Measurements from ENCODE around the gene ARHGAP28.
"Not testable (repeated sequence)": the region's sequence is repeated elsewhere in the genome, so short reads cannot be mapped to it uniquely, and the experiment has no call there.

Gene ARHGAP28

GRCh38 chr18:6820314-6820713 lies 90.8 kb downstream of the ARHGAP28 start:
- DNase-seq (ENCODE audit: low read depth): no peak

GRCh38 chr18:6821356-6821755 lies 91.8 kb downstream of the ARHGAP28 start:
- DNase-seq (ENCODE audit: low read depth): no peak

DNA sequence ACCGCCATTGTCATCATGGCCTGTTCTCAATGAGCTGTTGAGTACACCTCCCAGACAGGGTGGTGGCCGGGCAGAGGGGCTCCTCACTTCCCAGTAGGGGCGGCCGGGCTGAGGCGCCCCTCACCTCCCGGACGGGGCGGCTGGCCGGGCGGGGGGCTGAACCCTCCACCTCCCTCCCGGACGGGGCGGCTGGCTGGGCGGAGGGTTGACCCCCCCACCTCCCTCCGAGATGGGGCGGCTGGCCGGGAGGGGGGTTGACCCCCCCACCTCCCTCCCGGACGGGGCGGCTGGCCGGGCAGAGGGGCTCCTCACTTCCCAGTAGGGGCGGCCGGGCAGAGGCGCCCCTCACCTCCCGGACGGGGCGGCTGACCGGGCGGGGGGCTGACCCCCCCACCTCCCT lies 97.6 kb downstream of the ARHGAP28 start:
- DNase-seq (ENCODE audit: low read depth): not testable (repeated sequence)

DNA sequence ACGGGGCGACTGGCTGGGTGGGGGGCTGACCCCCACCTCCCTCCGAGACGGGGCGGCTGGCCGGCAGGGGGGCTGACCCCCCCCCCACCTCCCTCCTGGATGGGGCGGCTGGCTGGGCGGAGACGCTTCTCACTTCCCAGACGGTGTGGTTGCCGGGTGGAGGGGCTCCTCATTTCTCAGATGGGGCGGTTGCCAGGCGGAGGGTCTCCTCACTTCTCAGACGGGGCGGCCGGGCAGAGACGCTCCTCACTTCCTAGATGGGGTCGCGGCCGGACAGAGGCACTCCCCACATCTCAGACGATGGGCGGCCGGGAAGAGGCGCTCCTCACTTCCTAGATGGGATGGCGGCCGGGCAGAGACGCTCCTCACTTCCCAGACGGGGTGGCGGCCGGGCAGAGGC lies 98.0 kb downstream of the ARHGAP28 start:
- DNase-seq (ENCODE audit: low read depth): not testable (repeated sequence)

DNA sequence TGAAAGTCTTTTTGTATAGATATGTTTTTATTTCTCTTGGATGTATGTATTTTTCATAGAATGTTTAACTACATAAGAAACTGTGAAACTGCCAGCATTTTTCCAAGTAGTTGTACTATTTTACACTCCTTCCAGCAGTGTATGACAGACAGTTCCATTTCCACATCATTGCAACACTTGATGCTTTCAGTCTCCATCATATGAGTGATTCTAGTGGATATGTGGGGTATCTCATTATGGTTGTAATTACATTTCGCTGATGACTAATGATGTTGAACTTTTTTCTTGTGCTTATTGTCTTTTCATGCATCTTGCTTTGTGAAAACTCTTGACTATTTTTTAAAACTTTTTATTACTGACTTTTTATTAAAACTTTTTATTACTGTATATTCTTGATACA lies 101.4 kb downstream of the ARHGAP28 start:
- DNase-seq (ENCODE audit: low read depth): no peak

GRCh38 chr18:6835345-6835744 lies 105.8 kb downstream of the ARHGAP28 start:
- no peak for DNase-seq (ENCODE audit: low read depth)

GRCh38 chr18:6836331-6836730 lies 106.8 kb downstream of the ARHGAP28 start:
- DNase-seq (ENCODE audit: low read depth): no peak

GRCh38 chr18:6837904-6838303 lies 108.4 kb downstream of the ARHGAP28 start:
- no peak for DNase-seq (ENCODE audit: low read depth)

DNA sequence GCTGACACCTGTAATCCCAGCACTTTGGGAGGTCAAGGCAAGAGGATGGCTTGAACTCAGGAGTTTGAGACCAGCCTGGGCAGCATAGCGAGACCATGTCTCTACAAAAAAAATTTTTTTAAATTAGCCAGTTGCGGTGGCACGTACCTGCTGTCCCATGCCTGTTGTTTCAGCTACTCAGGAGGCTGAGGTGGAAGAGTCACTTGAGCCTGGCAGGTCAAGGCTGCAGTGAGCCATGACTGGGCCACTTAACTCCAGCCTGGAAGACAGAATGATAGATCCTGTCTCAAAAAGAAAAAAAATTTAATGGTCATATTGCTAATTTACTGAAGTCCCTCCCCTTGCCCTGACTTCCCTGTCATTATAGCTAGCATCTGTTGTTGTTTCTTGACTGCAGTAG lies 112.6 kb downstream of the ARHGAP28 start:
- DNase-seq (ENCODE audit: low read depth): no peak

GRCh38 chr18:6843308-6843707 lies 113.8 kb downstream of the ARHGAP28 start:
- no peak for DNase-seq (ENCODE audit: low read depth)

GRCh38 chr18:6845521-6845920 lies 116.0 kb downstream of the ARHGAP28 start:
- DNase-seq (ENCODE audit: low read depth): not testable (repeated sequence)

- no peak for DNase-seq (ENCODE audit: low read depth)
These were observed 120.9 kb downstream of the ARHGAP28 start for GRCh38 chr18:6850396-6850795.

GRCh38 chr18:6851480-6851879 lies 122.0 kb downstream of the ARHGAP28 start:
- DNase-seq (ENCODE audit: low read depth): no peak

GRCh38 chr18:6854811-6855210 lies 125.3 kb downstream of the ARHGAP28 start:
- DNase-seq (ENCODE audit: low read depth): no peak

DNA sequence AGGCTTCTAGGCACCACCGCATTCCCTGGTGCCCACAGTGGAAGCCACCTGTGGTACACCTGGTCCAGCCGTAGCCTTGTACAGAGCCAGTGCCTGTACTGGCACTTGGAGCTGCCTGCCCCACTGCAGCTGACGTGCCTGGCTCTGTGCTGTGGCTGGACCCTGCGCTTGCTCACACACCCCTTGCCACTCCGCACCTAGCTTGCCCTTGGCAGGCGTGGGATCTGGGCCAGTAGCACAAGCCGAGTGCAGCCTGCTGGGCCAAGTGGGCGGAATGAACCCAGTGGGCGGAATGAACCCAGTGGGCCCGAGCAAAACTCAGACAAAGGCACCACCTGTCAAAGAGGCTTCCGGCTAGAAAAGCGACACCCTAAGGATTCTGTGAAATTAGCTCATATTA lies 126.3 kb downstream of the ARHGAP28 start:
- DNase-seq (ENCODE audit: low read depth): no peak

- no peak for DNase-seq (ENCODE audit: low read depth)
These were observed 127.8 kb downstream of the ARHGAP28 start for GRCh38 chr18:6857300-6857699.

DNA sequence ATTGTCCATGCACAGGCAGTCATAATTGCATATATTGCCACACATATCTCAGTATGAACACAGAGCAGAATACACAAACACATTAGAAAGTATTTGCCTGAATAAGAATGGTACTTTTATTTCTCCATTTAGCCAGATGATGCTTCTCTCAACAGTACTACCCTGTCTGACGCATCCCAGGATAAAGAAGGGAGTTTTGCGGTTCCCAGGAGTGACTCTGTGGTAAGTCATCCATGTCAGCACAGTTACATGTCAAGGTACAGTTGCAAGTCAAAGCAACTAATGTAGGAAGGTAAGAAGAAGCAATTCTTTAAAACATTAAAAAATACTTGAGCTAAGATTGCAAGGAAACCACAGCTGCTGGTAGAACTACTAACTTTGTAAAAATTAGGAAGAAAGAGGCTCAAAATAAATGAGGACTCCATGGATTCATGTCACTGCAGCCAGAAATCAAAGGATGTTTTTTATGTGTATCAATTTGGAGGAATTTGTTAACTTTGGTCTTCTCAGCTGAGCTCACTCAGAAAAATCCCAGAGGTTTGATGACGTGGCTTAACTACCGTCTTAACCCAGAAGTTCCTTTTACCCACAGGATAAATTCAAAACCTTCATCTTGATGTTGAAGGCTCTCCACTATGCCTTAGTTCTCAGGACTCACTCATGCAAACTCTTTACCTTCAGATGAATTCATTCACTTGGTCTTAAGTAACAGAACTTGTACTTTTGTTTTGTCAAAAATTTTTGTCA lies 130.3 kb downstream of the ARHGAP28 start:
- DNase-seq (ENCODE audit: low read depth): no peak

GRCh38 chr18:6860804-6861448 lies 131.4 kb downstream of the ARHGAP28 start:
- no peak for DNase-seq (ENCODE audit: low read depth)

DNA sequence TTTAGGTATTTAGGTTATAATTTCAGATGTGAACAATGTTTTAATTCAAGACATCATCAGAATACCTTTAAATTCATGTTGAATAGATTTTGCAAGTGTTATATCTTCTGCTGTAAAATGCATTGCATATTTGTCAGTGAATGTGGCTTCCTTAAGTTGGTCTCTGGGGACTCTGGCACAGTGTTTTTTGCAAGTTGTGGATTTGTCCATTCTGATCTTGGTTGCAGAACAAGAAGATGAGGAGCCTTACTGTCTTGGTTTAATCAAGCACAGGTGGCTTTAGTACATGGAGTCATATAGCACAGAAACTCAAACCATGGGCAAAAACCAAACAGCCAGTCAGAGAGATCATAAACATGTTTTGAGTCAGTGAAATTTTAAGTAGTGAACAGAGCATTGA lies 135.7 kb downstream of the ARHGAP28 start:
- no peak for DNase-seq (ENCODE audit: low read depth)

DNA sequence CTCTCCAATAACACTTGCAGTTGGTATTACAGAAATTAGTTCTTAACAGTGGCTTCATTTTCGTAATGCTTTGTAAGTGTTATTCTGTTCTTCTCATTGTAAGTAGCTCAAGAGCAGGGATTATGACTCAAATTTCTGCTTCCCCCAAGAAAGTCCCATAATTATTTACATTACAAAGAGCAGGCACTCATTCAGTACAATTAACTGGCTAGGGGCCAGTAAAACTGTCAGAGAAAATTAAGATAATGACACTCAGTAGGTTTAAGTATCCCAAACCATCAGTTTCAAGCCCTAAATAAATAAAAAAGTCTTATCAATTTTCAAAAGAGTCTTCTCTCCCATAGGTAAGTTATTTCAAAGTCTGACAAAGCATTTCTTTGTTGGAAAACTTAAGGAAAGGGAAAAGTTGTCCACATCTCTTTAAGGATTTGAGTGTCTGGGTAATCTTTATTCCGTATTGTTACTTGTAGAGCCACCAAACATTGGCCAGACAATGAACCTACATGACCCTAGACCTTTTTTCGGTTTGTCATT lies 137.1 kb downstream of the ARHGAP28 start:
- no peak for DNase-seq (ENCODE audit: low read depth)

DNA sequence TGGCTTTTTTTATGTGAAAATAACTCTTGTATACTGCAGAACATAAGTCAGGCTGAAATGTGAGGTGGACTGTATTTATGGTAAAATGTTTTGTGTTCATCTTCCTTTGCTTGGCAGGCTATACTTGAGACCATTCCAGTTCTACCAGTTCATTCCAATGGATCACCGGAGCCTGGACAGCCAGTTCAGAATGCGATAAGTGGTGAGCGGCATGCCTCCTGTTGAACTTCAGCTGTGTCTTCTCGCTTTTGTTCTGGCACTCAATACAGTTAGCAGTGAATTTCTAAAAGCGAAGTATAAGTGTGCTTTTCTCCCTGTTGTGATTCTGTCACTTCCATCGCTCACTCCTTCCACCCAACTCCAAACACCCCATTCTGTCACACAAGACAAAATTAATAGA lies 138.5 kb downstream of the ARHGAP28 start:
- DNase-seq (ENCODE audit: low read depth): no peak

GRCh38 chr18:6871566-6871965 lies 142.1 kb downstream of the ARHGAP28 start:
- no peak for DNase-seq (ENCODE audit: low read depth)

DNA sequence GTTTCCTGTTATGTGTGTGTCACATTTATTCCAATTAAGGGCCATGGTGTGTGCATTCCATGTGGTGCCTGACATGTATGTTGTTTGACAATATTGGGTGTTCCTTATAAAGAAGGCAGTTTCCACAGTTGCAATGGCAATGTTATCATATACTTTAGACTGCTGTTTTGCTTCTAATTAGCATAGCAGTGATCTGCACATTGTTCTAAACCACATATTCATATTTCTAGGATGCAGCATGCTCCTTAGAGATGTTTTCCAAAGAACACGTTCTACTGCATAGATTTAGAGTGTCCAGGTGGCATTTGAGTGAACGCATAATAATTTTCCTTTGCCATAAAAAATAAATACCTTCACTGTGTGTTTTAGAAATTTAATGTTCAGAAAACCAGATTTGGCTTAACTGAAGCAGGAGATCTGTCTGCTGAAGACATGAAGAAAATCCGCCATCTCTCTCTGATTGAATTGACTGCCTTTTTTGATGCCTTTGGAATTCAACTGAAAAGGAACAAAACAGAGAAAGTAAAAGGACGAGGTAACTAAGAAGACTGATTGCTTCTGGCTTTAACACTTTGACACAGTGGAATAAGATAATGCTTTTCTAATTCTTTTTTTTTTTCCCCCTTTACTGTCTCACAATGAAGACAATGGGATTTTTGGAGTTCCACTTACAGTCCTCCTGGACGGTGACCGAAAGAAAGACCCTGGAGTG lies 143.7 kb downstream of the ARHGAP28 start:
- no peak for DNase-seq (ENCODE audit: low read depth)
